ENCODE data around the gene SLC26A4.

DNA sequence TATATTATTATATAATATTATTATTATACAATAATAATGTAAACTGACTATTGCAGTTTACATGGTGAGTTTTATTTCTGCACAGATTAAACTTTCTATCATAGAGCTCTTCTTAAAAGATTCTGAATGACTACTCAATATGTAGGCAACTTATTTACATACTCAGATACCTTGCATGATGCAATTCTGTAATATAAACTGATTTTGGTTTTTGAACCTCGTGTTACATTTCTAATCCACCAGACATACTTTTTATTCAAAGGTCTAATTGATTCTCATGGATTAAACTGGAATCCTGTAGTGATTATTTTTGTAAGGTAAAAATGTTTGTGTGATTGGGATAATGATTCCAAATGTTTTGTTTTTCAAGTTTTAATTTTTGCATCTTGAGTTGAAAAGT lies 19.9 kb downstream of the SLC26A4 start:
- TF ChIP-seq POLR2A (IDR thresholded peaks at IDR 0.05): no peak
- no peak for TF ChIP-seq CTCF (IDR thresholded peaks at IDR 0.05)

Measured in tibial nerve (tissue), 3 donors.